GM18505 (cell line): ENCODE results near the gene RAD51B.

Experiments
- ATAC-seq: cut with Tn5 transposase; IDR thresholded peaks from one replicate; pipeline ENCODE4 v1.9.1; 2021; ENCODE audit not compliant: unreplicated experiment
- POLR2A ChIP-seq: IDR thresholded peaks from 4 replicates; pipeline ENCODE4 v1.6.1; 2011; ENCODE audit warnings: borderline replicate concordance; ENCODE audit not compliant: insufficient read depth, insufficient read length; ENCODE audit errors: extremely low read depth

The RAD51B gene

DNA sequence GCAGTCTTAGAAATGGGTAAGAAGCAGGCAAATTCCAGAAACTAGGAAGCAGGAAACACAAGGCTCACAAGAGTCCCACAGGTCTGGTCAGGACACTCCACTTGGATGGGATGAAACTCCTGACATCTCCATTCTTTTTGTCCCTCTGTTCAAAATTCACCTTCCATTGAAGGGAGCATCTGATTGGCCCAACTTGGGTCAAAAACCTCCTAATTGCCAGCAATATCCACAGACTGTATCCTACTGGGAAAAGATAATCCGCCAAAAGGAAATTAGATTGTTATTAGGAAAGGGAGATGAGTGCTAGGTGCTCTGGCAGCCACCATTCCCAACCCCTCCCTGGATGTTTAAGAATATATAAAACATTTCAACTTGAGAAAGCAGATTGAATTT, 716.4 kb downstream of the RAD51B start:
- no peak for ATAC-seq
- no peak for TF ChIP-seq POLR2A

DNA sequence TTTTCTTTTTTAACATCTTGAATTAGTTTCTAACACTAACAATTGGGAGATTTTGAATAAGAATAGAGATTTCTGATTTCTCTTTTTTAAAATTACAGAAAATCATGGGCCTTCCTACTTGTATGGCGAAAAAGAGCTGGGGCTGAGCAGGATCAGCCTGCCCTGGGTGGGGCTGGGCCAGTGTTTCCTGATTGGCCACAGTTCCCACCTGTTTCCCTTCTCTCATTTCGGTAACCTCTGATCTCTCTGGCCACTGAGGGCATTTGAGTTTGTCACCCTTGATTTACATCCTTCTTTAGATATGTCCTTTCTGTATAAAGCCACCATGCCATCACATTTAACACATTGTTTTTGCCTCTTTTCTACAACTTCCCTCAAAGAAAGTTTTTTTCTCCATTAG, 719.1 kb downstream of the RAD51B start:
- no peak for ATAC-seq
- TF ChIP-seq POLR2A: no peak

DNA sequence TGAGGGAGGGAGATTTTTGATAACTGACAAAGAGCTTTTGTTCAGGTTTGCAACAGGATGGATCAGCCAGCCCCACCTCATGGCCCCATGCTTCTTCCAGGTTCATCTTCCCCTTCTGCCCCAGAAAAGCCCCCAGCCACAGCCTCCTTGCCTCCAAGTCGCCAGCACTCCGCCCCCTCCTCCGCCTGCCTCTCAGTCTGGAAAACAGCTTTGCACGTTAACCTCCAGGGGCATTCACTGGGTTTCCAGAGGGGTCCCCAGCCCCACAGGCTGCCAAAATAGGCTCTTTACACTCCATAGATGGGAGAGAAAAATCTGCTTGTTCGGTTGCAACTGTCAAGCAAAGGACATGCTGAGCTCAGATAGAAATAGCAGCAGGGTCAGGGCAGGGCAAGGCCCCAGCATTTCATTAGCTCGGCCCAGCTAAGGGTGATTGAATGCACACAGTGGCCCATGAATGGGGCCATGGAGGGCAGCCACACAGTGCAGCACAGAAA, 719.7 kb downstream of the RAD51B start:
- no peak for ATAC-seq
- TF ChIP-seq POLR2A: no peak

DNA sequence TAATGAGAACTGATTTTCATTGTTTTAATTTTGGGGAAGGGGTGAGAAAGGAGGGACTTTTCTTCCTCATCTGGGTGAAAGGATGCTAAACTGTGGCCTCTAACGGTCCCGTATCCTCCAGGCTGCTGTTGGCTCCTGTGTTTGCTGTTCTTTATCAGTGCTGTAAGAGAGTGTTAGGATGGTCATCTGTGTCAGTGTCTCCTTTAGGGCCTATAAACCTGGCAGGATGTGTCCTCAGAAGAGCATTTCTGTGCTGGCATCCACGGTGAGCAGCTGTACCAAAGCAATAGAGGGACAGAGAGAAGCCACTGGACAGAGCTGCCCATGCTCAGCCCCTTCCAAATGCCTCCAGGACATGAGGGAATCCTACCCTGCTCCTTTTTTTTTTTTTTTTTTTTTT, 720.2 kb downstream of the RAD51B start:
- ATAC-seq: no peak
- TF ChIP-seq POLR2A: no peak

- TF ChIP-seq POLR2A: no peak
- ATAC-seq: no peak
Observed at GRCh38 chr14:68541178-68541896, 721.8 kb downstream of the RAD51B start.

DNA sequence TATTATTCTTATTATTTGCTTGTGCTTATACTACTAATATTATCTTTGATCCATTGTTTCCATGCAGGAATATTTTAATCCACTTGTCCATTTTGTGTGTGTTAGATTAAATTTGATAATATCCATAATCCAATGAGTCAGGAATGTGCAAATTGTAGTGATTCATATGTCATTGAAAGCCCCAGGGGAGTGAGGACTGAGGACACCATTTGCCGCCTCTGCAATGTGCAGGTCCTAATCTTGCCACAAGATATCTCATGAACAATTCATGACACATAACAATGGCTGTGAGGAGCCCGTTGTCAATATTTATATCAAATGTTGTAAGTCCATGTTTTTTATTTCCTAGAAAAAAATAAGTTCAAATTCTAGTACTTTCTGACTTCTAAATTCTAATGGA, 722.8 kb downstream of the RAD51B start:
- no peak for TF ChIP-seq POLR2A
- no peak for ATAC-seq

GRCh38 chr14:68543516-68543915, 723.9 kb downstream of the RAD51B start:
- TF ChIP-seq POLR2A: no peak
- ATAC-seq: no peak

DNA sequence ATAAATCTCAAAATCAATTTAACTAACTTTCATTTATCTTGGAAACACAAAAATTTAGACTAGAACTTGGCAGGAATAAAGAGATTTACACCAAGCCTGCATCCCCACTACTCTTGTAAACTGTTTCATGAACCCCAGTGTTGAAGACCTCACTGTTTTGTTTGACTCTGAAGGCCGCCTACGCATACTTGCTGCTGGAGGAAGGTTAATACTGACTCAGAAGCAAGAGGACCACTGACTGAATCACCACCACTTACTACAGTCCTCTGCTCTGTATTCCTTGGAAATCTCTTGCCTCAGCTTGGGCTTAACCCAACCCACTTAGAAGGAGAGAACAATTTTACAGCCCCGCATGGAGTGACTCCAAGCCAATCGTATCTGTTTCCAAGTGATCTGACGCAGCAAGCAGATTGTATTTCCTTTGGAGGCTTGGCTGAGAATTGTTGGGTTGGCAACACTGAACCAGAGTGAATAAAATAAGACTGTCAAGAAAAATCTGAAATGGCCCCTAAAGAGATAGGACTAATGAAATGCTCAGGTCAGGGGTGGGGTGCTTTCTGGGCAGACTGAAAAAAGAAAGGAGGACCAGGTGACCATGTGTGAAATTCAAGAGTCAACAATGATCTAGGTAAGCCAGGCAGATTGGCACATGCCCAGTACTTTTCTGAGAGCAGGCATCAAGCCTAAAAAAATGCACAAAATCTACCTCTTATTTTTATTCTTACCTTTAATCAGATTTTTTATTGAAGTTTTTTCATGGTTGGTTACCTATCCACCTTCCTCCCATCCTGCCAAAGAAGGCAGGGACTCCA, 724.7 kb downstream of the RAD51B start:
- no peak for ATAC-seq

GRCh38 chr14:68546839-68547238, 727.3 kb downstream of the RAD51B start:
- no peak for ATAC-seq
- TF ChIP-seq POLR2A: no peak

More for the DNA sequence above, 724.7 kb downstream of the RAD51B start:
- no peak for TF ChIP-seq POLR2A

- ATAC-seq: no peak
- no peak for TF ChIP-seq POLR2A
Observed at GRCh38 chr14:68547305-68548193, 728.0 kb downstream of the RAD51B start.

DNA sequence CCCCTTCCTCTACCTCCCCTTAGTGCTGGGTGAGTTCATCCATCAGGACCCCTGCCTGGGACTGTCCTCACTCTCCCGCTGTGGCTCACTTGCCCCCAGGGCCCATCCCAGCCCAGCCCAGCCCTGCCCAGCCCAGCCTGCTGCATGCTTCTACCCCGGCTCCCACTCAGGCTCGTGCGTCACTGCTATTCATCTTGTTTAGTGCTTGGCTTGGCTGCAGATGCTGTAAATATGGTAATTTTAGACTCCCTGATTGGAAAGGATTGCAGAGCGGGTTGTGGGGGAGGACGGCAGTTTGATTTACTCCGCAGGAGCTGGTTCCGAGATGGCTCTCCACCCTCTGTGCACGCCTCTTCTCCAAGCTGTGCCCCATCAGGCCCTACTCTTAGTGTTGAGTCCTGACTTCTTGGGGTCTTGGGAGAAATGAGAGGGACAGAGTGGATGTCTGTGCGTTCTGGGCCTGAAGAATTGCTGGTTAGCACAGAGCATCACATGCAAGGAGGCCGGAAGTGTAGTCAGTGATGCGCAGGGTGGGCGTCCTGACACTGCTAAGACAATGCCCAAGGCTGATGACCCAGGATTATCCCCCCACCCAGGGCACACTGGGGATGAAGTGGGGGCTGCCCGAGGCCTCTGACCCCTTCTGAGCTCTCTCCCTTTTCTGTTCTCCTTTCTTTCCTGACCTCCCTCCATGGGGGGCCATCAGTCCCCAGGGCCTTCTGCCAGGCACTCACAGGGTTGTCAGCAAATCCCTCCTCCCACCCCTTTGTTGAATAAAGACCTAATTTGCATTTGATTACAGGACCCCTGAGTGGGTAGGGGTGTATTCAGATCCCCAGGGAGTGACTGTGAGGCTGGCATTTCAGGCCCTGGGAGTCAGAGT, 728.9 kb downstream of the RAD51B start:
- TF ChIP-seq POLR2A: no peak
- no peak for ATAC-seq

DNA sequence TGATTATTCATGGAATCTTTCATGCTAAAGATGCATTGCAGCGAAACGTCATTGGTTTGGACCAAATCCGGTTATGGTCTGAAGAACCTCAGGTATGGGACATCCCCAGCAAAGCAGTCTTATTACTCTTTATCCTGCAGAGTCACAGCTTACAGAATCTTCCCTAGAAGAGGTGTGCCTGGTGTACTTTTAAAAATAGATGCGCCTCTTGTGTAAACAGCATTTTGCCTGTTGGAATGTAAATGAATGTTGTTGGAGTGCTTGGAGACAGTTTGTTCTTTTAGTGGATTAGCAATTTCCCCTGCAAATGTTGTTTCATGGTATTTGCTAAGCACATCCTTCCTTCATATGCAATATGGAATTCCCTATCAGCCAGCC, 730.7 kb downstream of the RAD51B start:
- no peak for ATAC-seq
- TF ChIP-seq POLR2A: no peak

- no peak for TF ChIP-seq POLR2A
- ATAC-seq: no peak
Observed at GRCh38 chr14:68551045-68551683, 731.6 kb downstream of the RAD51B start.

- no peak for ATAC-seq
- no peak for TF ChIP-seq POLR2A
Observed at GRCh38 chr14:68552075-68552474, 732.5 kb downstream of the RAD51B start.
